ENCODE measurements around the gene ARL8A.

Gene ARL8A

DNA sequence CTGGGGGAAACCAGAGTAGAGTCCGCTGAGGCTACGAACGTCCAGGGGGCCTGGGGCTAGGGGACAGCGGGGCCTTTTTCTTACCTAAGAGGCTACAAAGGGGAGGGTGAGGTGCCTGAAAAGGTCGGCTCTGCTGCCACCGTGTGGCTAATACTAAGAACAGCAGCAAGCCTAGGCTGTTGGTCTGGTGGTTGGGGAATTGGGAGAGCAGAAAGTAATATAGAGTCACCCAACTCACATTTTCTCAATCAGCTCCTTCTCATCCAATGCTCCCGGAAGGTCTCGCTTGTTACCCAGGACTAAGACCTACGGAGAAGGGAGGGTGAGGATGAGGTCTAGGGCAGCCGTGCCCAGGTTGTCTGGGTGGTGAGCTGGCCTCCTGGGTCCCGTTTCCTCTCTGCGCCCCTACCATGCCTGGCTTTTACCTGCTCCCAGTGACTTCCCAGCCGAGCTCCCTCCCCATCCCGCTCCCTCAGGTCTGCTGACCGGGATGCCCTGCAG is 9.3 kb downstream of the ARL8A start:
- DNase-seq (ENCODE audit: low read depth in 3 of 3): no peak

- DNase-seq (ENCODE audit: low read depth in 3 of 3): no peak
These were observed 9.8 kb downstream of the ARL8A start for GRCh38 chr1:202134645-202135172.

- no peak for DNase-seq (ENCODE audit: low read depth in 3 of 3)
These were observed 10.5 kb downstream of the ARL8A start for GRCh38 chr1:202133989-202134388.

DNA sequence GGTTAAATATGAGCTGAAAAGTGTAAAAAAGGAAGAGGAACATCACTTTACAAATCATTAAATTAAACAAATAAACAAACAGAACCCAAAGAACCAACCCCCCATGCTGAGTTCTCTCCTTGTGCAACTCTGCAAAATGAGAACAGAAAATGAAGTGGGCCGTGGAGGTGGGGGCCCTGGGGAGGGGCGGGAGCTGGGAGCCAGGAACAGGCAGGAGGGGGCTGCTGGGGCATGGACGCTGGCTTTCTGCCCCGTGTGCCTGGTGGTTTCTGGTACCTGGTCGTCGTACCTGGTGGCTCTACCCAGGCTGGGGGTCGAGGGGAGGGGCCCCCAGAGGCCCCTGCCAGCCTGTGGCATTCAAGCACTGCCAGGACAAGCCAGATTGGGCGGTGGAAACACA is 11.0 kb downstream of the ARL8A start:
- DNase-seq (ENCODE audit: low read depth in 3 of 3): no peak

- no peak for DNase-seq (ENCODE audit: low read depth in 3 of 3)
These were observed 11.5 kb downstream of the ARL8A start for GRCh38 chr1:202133001-202133400.

DNA sequence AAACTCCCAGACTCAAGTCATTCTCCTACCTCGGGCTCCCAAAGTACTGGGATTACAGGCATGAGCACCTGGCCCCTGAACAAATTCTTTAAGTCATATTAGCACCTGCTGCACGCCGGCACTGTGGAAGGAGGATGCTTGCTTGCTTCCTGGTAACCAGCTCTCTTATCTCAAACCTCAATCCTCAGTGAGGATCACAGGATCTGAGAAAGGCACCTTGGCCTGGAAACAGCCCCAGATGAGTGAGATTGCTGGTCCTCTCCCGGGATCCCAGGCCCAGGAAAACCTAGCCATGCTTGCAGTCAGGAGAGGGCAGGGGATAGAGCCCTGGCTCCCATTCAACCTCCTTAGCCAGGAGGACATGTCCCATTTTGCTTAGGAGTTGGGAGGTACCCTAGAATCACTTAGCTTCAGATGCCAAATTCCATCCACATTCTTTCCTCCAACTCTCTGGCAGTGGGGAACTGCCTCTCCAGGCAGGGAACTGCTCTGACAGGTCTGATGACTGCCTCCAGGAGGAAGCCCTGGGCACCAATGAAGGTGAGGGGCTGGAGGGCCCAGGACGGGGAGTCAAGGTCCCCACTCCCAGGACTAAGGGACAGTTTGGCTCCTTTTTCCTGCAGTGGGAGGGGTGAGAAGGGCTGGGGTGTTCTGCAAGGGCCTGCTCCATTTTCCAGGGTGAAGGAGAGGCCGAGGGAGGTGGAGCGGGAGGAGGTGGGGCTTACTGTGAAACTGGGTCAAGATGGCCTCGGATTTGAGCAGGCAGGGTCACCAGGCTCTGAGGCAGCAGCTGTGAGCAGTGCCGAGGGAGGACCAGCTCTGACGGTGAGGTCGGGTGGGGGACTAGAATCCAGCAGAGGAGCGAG is 12.3 kb downstream of the ARL8A start:
- no peak for DNase-seq (ENCODE audit: low read depth in 3 of 3)

- DNase-seq (ENCODE audit: low read depth in 3 of 3): no peak
These were observed 13.6 kb downstream of the ARL8A start for GRCh38 chr1:202130816-202131522.

- DNase-seq (ENCODE audit: low read depth in 3 of 3): no peak
These were observed 14.2 kb downstream of the ARL8A start for GRCh38 chr1:202130297-202130721.

DNA sequence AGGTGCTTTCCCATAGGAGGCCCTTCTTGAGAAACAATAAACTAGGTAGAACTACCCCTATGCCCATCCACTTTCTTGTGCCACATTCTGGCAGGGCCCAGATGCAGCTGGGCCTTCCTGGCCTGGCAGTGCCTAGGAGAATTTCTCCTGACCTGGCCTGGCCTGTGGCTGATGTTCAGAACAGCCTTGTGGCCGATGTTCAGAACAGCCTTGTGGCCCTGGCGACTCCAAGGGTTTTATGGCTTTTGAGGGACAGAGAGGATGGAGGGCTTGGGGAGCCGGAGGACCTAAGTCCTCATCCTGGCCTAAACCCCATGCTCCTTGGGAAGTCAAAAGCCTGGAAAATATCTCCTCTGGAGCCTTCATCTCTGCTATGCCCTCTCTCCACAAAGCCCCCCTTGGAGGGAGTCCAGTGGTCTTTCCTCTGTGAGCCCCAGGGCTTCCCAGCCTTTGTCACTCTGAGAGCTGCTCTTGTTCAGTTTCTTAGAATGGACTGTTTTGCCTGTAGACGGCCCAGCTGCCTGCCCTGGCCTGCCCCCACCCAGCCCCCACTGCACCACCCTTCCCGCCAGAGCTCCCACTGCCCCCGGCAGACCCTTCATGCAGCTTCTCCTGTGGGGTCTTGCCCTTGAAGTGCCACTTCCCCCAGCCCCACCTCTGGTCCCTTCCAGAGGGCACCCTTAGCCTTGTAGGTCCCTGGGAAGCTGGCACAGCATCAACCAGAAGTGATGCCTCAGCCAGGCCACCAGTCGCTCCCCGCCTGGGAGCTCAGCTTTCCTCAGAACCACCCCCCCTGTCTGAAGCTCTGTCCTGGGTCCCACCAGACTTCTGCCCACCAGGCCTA is 14.9 kb downstream of the ARL8A start:
- DNase-seq (ENCODE audit: low read depth in 3 of 3): no peak

- no peak for DNase-seq (ENCODE audit: low read depth in 3 of 3)
These were observed 16.5 kb downstream of the ARL8A start for GRCh38 chr1:202127836-202128622.

GRCh38 chr1:202127061-202127460 is 17.5 kb downstream of the ARL8A start:
- DNase-seq (ENCODE audit: low read depth in 3 of 3): no peak

- no peak for DNase-seq (ENCODE audit: low read depth in 3 of 3)
These were observed 18.1 kb downstream of the ARL8A start for GRCh38 chr1:202126426-202126825.

DNA sequence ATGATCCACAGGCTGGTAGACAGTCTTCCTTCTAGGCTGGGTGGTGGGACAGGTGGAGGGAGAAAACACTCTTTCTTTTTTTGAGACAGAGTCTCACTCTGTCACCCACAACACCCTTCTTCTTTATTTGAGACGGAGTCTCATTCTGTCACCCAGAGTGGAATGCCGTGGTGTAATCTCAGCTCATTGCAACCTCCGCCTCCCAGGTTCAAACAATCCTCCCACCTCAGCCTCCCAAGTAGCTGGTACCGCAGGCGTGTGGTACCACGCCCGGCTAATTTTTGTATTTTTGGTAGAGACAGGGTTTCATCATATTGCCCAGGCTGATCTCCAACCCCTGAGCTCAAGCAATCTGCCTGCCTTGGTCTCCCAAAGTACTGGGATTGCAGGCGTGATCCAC is 18.9 kb downstream of the ARL8A start:
- DNase-seq (ENCODE audit: low read depth in 3 of 3): no peak

- no peak for DNase-seq (ENCODE audit: low read depth in 3 of 3)
These were observed 20.4 kb downstream of the ARL8A start for GRCh38 chr1:202124142-202124541.

DNA sequence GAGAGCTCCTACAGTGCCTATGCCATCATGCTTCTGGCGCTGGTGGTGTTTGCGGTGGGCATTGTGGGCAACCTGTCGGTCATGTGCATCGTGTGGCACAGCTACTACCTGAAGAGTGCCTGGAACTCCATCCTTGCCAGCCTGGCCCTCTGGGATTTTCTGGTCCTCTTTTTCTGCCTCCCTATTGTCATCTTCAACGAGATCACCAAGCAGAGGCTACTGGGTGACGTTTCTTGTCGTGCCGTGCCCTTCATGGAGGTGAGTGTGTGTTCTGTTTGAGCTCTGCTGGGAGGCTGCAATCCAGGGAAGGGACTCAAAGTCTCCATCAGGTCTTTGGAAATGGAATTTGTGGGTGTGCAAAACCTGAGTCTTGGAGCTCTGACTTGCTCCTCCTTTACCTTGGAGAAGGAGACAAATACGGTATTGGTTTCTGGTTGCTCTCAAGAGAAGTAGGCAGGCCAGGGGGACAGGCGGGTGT is 21.2 kb downstream of the ARL8A start:
- no peak for DNase-seq (ENCODE audit: low read depth in 3 of 3)

DNA sequence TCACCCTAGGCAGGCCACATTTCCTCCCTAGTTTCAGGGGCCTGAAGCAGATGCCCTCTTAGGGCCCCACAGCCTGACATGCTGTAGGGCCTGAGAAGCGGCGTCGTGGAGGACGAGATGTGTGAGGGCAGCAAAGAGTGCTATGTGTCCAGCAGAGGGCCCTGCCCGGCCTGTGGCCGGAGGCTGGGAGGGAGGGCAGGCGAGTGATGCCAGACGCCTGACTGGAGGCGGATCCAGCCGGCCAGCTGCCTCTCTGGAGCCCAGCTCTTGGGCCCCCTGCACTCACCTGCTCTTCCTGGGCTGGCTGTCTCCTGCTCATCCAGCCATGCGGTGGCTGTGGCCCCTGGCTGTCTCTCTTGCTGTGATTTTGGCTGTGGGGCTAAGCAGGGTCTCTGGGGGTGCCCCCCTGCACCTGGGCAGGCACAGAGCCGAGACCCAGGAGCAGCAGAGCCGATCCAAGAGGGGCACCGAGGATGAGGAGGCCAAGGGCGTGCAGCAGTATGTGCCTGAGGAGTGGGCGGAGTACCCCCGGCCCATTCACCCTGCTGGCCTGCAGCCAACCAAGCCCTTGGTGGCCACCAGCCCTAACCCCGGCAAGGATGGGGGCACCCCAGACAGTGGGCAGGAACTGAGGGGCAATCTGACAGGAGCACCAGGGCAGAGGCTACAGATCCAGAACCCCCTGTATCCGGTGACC is 21.8 kb downstream of the ARL8A start, which contains the start of gene GPR37L1:
GPR37L1 (plus strand) TSS at position 279 of the 697 bp plus-strand sequence; CDS start at position 326, 47 bp downstream.
- DNase-seq (ENCODE audit: low read depth in 3 of 3): no peak

- no peak for DNase-seq (ENCODE audit: low read depth in 3 of 3)
These were observed 23.5 kb downstream of the ARL8A start for GRCh38 chr1:202121006-202121405.

- no peak for DNase-seq (ENCODE audit: low read depth in 3 of 3)
These were observed 26.6 kb downstream of the ARL8A start for GRCh38 chr1:202117898-202118371.

GRCh38 chr1:202116287-202116686 is 28.2 kb downstream of the ARL8A start:
- DNase-seq (ENCODE audit: low read depth in 3 of 3): no peak

All from stimulated activated CD4-positive, alpha-beta T cell treated with anti-CD3 and anti-CD28 coated beads, TNF-alpha, amount 100 ng/mL, for 48 hours (primary cell).